HG03045 (cell line): ENCODE measurements around the gene ANKS6.
"Not testable (repeated sequence)": the region's sequence is repeated elsewhere in the genome, so short reads cannot be mapped to it uniquely, and the experiment has no call there.

Experiments used
- ATAC-seq: cut with Tn5 transposase; IDR thresholded peaks from one replicate; pipeline ENCODE4 v1.9.1; 2021; ENCODE audit warnings: mild to moderate bottlenecking, moderate library complexity; ENCODE audit not compliant: unreplicated experiment

The ANKS6 gene

DNA sequence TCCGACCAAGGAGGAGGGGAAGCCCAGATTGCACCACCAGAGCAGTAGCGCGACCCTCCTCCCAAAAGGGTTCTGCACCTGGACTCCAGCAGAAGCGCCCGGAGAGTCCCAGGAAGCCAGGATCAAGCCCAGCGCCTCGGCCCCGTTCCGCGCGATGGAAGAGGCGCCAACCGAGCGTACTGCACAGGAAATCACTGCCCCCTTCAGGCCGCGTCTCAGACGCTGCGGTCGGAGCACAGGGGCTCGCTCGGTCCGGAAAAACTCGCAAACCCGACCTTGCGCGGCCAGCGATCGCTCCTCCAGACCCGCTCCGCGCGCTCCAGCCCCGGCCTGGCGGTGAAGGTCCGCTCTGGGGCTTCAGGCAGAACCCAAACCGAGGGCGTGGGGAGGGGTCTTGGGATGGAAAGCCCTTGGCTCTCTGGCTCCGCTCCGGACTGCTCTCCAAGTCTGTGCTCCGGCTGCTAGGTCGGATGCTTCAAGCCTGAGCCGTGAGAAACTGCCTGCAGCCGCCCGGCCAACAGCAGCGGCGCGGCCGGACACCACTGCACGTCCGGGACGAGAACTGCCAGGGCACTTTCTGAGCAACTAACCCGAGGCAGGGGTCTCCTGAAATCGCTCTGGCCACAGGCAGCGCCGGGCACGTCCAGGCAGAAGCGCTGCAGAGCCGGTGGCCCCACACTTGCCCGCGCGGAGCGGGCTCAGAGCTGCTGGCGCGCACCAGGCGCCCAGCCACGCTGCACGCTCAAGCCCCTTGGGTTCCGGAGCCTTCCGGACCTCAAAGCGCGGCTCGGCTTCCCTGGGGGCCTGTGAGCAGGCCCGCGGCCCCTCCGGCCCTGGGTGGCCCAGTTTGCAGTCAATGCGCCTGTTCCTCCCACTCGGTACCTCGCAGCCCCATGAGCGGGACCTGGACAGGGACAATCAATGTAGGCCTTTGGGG is 88.9 kb downstream of the ANKS6 start:
- ATAC-seq = no peak

DNA sequence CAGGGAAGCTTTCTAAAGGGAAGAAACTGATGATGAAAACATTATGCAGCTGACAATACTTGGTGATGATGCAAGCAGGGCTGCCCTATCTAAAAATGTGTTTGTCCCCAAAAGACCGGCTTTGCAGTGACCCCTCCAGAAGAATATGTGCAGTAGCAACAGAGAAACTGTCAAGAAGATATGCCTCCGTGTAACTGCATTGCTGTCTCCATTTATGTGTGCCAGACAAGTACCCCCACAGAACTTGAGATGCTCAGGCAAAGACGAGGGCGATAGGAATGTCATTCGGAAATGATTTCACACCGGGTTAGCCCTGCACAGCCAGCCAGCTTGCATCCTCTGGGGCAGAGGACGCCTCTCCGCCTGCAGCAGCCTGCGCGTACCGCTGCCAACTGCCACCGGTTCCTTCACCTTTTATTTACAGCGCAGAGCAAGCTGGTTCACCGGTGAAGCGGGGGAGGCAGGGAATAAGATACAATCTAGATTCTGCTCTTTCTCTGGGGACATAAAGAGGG is 89.6 kb downstream of the ANKS6 start:
- no peak for ATAC-seq

DNA sequence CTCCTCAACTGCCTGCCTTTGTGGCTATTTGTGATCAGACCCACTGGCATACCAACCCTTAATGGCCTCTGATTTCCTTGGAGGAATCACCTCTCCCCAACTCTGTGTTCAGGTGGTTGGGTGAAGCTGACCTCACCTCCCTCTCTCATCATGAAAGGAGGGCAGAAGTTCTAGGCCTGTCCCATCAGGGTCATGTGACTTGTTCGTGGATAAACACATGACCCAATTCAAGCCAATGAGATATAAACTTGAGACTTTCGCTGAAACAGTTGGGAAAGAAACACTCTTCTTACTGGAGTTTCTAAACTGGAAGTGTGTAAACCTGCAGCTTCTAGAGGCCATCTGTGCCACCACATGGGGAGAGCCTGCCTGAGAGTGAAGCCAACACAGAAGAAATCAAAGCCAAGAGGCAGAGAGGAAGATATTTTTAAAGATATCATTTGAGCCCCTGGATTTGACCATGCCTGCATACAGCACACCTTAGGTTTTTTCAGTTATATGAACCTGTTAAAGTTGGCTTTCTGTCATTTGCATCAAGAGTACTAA is 93.4 kb downstream of the ANKS6 start:
- ATAC-seq = no peak

DNA sequence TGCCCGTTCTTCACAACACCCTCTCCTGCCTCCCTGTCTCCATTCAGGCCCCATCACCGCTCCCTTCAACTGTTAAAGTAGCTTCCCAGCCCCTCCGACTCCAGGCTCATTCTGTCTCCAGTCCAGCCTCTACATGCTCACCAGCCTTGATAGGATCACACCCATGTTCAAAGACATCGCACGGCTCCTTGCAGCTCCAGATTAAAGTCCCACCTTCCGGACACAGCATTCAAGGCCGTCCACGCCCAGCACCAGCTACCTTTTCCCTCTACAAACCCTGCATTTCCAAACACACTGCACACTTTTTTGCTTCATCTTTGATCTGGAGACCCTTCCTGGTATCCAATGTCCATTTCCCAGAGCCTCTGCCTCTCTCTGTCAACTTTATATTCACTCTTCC is 94.0 kb downstream of the ANKS6 start:
- ATAC-seq = no peak

DNA sequence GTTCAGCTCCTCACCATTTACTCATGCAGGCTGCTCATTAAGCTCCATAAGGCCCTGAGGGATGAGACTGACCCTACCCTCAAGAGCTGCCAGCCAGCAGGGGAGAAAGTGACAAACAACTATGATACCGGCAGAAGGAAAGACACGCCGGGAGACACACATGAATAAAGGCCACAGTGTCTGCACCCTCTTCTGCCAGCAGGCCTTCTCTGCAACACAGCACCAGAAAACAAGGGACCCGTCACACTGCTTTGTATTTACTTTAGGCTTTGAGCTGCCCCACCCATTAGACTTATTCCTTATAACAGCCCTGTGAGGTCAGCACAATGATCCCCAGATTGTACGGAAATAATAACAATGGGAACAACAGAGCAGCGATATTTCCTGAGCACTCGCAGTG is 94.8 kb downstream of the ANKS6 start:
- ATAC-seq = no peak

DNA sequence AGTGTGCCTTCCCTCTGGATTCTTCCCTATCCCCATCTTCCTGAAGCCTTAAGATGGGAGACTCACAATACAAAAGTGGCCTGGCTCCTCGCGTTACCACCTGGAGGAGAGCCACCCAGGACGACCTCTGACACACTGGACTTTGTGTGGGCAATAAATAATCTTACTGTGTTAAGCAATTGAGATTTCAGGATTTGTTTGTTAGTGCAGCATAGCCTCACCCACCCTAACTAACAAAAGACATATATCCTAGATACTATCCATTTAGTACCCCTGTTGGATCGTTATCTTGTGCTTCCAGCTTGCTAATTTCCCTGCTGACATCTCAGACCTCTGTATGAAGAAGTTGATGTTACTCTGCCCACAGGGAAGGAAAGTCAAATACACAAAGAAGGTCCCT is 95.6 kb downstream of the ANKS6 start:
- no peak for ATAC-seq

DNA sequence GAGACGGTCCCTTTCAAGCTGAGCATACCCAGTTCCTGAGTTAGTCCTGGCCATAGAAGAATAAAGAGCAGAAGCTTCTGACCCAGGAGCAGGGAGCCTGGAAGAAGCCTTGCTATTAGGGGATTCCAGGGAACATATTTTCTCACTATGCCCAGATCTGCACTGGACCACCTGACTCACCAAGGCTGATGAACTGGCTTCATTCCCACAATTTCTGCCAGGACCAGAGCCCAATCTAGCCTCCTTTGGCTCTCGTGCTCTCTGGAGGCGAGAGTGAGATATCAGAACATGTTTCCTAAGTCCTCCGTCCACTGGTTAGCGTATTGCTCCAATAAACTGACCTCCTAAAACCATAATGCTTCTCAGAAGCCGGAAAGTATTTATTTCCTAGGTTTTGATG is 97.5 kb downstream of the ANKS6 start:
- no peak for ATAC-seq

DNA sequence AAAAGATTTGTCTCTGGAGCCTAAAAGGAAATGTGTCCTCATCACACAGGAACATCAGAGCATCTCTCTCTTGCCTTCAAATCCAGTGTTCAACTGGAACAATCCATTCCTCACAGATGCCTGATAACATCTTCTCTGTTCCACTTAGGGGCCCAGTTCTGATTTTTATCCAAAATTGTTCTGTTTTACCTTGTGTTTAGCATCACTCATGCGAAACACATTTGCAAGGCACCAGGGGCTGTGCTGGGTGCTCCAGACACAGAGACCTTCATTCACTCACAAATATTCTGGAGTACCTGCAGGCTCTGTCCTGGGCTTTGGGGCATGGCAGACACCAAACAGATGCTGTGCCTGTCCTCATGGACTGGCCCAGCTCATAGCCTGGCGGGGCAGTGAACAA is 101.4 kb downstream of the ANKS6 start:
- ATAC-seq = no peak

DNA sequence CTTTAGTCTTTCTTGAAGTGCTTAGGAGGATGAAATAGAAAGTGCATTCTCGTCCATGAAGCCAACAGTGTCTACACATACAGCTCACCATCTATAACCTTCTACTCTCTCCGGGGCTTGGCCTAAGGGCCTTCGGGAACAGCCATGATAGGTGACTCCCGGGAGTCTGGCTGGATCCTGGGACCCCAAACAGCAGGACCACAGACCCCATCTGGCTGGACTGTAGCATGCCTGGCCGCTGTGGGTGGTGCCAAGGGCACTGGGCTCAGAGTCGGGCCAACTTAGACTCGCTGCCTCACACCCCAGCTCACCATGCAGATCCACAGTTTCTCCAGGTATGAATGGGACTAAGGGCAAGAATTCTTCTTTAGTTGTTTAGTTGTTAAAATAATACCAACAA is 104.0 kb downstream of the ANKS6 start:
- no peak for ATAC-seq

DNA sequence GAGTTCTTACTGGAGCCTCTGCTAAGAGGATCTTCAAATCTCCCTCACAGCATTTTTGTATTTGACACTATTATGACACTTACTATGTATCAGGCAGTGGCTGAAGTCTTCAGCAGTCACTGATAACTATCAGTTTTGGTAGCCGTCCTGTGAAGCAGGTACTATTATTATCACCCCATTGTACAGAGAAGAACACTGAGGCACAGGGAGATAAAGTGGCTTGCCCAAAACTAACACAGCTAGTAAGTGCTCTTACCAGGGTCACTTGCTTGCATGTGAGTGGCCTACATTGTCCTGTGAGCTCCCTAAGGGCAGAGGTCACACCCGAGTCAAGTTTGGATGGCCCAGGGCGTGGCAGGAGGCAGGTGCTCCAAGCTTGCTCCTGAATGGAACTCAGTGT is 104.5 kb downstream of the ANKS6 start:
- ATAC-seq = no peak

DNA sequence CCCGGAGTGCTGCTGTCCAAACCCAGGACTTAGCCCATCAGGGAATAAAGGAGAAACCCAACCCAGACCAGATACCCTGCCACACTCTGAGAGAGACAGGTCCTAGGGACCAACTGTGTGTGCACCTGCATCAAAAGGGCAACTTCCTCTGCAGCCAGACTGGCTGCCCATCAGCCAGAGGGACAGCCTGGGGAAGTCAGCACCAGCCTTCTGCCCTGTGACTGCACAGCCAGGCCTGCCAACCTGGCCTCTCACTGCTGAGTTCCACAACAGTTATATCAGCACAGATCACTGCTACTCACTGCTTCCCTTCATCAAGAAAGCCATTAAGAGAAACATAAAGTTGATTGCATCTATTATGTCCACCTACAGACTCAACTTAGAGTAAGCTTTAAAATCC is 105.7 kb downstream of the ANKS6 start:
- no peak for ATAC-seq

DNA sequence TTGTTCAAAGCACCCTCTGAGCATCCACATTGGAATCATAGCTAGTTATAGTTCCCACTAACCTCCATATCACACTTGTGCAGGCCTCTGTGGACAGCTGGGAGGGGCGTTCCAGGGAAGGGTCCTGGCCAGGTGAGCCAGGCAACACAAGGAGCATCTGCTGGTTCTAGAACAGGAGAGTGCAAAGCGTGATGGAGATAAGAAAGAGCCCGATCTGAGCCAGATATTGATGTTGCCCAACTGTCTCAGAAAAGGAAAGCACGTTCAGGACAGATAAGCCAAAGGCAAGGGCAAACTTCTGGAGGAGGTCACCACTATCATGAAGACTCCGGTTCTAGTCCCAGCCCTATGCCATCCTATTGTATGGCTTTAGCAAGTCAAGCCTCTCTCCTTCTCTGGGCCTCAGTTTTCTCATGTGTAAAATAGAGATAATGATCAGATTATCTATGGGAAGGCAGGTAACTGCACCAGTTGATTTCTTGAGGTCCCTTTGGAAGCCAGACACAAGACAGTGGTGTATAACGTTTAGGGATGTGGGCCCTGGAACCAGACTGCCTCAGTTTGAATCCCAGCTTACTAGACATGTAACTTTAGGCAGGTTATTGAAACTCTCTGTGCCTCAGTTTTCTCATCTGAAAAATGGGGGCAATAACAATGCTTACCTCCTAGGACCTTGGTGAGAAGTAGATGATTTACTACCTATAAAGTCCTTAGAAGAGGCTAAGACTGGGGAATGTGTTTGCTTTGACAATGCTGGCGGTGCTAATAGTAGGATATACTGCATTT is 107.5 kb downstream of the ANKS6 start:
- no peak for ATAC-seq

DNA sequence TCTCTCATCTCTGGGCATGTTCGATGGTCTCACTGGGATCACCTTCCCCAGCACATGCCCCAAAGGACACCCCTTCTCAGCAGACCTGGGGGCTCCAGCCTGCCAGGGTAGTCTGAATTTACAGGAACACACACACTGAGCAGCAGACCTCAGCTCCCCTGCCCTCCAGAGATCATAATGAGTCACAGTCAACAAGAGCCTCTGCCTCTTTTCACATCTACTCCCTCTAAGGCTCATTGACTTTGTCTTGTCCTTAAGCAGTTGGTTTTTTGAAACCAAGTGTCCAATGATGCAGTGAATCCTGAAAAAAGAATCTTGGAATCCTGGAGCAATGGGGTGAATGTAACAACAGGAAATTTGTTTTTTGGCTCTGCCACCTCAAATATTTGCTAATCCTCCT is 108.4 kb downstream of the ANKS6 start:
- no peak for ATAC-seq

DNA sequence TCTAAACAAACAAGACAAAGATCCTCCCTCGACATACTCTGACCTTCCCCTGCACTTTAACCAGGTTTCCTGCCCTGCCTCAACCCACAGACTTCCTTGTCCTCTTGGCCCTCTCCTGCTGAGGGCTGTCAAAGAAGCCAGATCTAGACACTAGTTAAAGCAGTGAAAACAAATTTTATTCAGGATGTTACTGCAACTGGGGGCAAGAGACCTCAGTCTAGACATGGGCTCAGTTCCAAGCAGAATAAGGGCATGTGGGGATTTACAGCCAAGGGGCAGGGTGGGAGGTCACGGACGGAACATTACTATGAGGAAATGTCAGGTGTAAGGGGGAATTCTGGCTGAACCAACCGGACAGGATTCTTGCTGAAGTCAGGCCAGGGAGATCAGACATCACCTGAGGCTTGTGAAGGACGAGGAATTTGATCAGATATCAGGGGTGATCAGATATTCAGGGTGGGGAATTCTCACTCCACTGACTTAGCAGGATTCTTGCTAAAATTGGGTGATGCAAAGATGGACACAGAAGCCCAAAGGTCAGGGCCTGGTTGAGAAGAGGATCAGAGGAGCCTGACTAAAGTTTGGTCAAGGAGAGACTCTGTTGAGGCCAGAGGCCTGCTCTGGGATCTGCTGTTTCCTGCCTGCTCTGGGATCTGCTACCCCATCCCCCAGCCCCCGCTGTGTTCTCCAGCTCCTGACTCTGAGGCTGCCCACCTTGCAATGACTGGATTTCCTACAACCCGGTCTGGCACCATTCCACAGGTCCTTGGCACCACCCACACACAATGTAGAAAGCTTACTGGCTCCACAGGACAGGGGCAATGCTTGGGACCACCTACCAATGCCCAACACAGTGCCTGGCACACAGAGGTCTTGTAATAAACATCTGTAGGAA is 109.1 kb downstream of the ANKS6 start:
- no peak for ATAC-seq

DNA sequence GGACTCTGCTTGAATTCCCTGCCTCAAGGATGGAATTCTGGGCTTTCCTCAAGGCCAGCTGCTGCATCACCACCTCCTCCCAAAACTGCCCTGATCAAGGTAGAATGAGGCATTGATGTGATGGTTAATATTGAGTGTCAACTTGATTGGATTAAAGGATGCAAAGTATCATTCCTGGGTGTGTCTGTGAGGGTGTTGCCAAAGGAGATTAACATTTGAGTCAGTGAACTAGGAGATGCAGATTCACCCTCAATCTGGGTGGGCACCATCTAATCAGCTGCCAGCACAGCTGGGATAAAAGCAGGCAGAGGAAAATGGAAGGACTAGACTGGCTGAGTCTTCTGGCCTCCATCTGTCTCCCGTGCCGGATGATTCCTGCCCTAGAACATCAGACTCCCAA is 111.5 kb downstream of the ANKS6 start:
- not testable (repeated sequence) for ATAC-seq
